PFSK-1 (cell line): ENCODE measurements around the gene SIGLEC1.

Source experiments
- FOXP2 ChIP-seq: optimal IDR thresholded peaks from 2 replicates; pipeline ENCODE3; 2011; ENCODE audit warnings: borderline replicate concordance, control low read depth, inconsistent platforms; ENCODE audit not compliant: insufficient read depth; ENCODE audit errors: extremely low read length, extremely low read depth
- POLR2AphosphoS5 ChIP-seq: IDR thresholded peaks from 2 replicates; pipeline ENCODE4 v1.6.1; 2012; ENCODE audit warnings: low read depth, mild to moderate bottlenecking, control low read depth, low read length, moderate library complexity
- SIN3A ChIP-seq: IDR thresholded peaks from 2 replicates; pipeline ENCODE4 v1.6.1; 2012; ENCODE audit warnings: mild to moderate bottlenecking, low read length, moderate library complexity, borderline replicate concordance; ENCODE audit not compliant: insufficient read depth
- TAF1 ChIP-seq: IDR thresholded peaks from 2 replicates; pipeline ENCODE4 v1.6.1; 2012; ENCODE audit warnings: low read length, control low read depth, borderline replicate concordance; ENCODE audit not compliant: insufficient read depth
- TF ChIP-seq, protein P1 (sequence below), 2 experiments: IDR thresholded peaks; 2 replicates each; pipeline versions ENCODE4 v1.6.1 to v1.8.0; 2011 to 2012; ENCODE audit warnings: low read depth in 2 of 2, low read length in 2 of 2, control low read depth in 1 of 2, inconsistent platforms in 1 of 2, mild to moderate bottlenecking in 1 of 2, moderate library complexity in 1 of 2; ENCODE audit not compliant: insufficient read depth in 1 of 2

Gene SIGLEC1

GRCh38 chr20:3753501-3754275, 41.3 kb upstream of the SIGLEC1 start:
- TF ChIP-seq, protein P1, sequence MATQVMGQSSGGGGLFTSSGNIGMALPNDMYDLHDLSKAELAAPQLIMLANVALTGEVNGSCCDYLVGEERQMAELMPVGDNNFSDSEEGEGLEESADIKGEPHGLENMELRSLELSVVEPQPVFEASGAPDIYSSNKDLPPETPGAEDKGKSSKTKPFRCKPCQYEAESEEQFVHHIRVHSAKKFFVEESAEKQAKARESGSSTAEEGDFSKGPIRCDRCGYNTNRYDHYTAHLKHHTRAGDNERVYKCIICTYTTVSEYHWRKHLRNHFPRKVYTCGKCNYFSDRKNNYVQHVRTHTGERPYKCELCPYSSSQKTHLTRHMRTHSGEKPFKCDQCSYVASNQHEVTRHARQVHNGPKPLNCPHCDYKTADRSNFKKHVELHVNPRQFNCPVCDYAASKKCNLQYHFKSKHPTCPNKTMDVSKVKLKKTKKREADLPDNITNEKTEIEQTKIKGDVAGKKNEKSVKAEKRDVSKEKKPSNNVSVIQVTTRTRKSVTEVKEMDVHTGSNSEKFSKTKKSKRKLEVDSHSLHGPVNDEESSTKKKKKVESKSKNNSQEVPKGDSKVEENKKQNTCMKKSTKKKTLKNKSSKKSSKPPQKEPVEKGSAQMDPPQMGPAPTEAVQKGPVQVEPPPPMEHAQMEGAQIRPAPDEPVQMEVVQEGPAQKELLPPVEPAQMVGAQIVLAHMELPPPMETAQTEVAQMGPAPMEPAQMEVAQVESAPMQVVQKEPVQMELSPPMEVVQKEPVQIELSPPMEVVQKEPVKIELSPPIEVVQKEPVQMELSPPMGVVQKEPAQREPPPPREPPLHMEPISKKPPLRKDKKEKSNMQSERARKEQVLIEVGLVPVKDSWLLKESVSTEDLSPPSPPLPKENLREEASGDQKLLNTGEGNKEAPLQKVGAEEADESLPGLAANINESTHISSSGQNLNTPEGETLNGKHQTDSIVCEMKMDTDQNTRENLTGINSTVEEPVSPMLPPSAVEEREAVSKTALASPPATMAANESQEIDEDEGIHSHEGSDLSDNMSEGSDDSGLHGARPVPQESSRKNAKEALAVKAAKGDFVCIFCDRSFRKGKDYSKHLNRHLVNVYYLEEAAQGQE (IDR thresholded peaks at IDR 0.05; ENCODE audit: insufficient read depth in 1 of 2, low read depth in 2 of 2, low read length in 2 of 2), result no peak
- TF ChIP-seq TAF1 (no peak), FOXP2 (no peak), POLR2AphosphoS5 (no peak), SIN3A (no peak)

- TF ChIP-seq POLR2AphosphoS5 (no peak), TAF1 (no peak), FOXP2 (no peak), SIN3A (no peak)
- TF ChIP-seq, protein P1 (IDR thresholded peaks at IDR 0.05; ENCODE audit: insufficient read depth in 1 of 2, low read depth in 2 of 2, low read length in 2 of 2), result no peak
Measured at GRCh38 chr20:3753098-3753497, 40.7 kb upstream of the SIGLEC1 start.

DNA sequence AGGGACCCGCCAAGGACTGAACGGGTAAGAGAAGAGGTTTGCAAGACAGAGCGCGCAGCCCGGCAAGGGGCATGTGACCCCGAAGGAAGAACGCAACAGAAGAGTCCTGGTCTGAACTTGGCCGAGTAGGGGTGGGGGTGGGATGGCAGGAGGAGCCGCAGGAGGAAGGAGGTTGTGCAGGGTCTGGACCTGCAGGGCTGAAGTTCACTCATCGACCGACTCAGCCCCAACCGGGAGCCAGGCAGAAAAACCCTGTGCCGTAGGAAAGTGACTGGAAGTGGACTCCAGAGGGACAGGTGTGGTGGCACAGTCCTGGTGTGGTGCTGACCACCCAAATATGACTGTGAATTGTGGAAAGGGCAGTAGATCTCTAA, 40.0 kb upstream of the SIGLEC1 start:
- TF ChIP-seq, protein P1 (IDR thresholded peaks at IDR 0.05; ENCODE audit: insufficient read depth in 1 of 2, low read depth in 2 of 2, low read length in 2 of 2), result no peak
- no peak for TF ChIP-seq TAF1
- TF ChIP-seq POLR2AphosphoS5, result no peak
- no peak for TF ChIP-seq FOXP2
- no peak for TF ChIP-seq SIN3A

DNA sequence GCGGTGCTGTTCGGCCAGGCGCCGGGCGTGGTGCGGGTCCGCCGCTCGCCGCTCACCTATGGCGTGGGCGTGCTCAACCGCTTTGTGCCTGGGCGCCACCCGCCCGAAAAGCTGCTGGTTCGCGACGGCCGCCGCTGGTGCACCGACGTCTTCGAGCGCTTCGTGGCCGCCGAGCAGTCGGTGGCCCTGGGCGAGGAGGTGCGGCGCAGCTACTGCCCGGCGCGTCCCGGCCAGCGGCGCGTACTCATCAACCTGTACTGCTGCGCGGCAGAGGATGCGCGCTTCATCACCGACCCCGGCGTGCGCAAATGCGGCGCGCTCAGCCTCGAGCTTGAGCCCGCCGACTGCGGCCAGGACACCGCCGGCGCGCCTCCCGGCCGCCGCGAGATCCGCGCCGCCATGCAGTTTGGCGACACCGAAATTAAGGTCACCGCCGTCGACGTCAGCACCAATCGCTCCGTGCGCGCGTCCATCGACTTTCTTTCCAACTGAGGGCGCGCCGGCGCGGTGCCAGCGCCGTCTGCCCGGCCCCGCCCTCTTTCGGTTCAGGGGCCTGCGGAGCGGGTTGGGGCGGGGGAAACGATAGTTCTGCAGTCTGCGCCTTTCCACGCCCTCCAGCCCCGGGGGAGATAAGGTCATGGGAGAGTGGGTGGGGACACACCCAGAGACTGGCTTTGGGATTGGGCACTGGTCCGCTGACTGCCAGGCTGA, 39.4 kb upstream of the SIGLEC1 start:
- TF ChIP-seq TAF1 (no peak), POLR2AphosphoS5 (no peak), SIN3A (no peak), FOXP2 (no peak)
- TF ChIP-seq, protein P1 (IDR thresholded peaks at IDR 0.05; ENCODE audit: insufficient read depth in 1 of 2, low read depth in 2 of 2, low read length in 2 of 2), result no peak
